Right lobe of liver (tissue), 6 donors: ENCODE measurements around the gene S100B. TPM values are rescaled to one million over a fixed set of nuclear protein-coding genes. Genes with fewer than 3 reads are reported as not detected.

ENCODE experiments used
- ATAC-seq, 4 donors: fragments of 200-7000 bp; cut with Tn5 transposase; one replicate each; pipeline ENCODE4 v1.9.1; 2020; ENCODE audit warnings: mild to moderate bottlenecking in 4 of 4, moderate library complexity in 4 of 4
- DNase-seq, 3 donors: peaks; one replicate each; pipeline ENCODE4 v3.0.0-alpha.2; 2020
- H3K27ac ChIP-seq, 3 donors: fragments of 200-600 bp; one replicate each; pipeline ENCODE4 v1.8.0; 2022
- H3K27me3 ChIP-seq, 2 donors: fragments of 200-600 bp; one replicate each; pipeline ENCODE4 v1.8.0; 2022
- H3K36me3 ChIP-seq, 4 donors: fragments of 200-600 bp; sonication (generic) in 1 of 4; one replicate each; pipeline versions ENCODE4 v1.5.1 to v1.8.0; 2017 to 2022; ENCODE audit warnings: control low read depth in 1 of 4
- H3K4me1 ChIP-seq, 4 donors: fragments of 200-600 bp; sonication (generic) in 1 of 4; one replicate each; pipeline versions ENCODE4 v1.5.1 to v1.8.0; 2017 to 2022; ENCODE audit warnings: control low read depth in 1 of 4
- H3K4me3 ChIP-seq, 3 donors: fragments of 200-600 bp; one replicate each; pipeline ENCODE4 v1.8.0; 2022
- H3K9me3 ChIP-seq, 4 donors: fragments of 200-600 bp; sonication (generic) in 1 of 4; one replicate each; pipeline versions ENCODE4 v1.5.1 to v1.8.0; 2017 to 2022; ENCODE audit warnings: control low read depth in 1 of 4
- POLR2A ChIP-seq: fragments of 450-650 bp; IDR thresholded peaks from one replicate; pipeline ENCODE4 v1.6.1; 2017; ENCODE audit warnings: antibody characterized with exemption, mild to moderate bottlenecking
- WGBS: methylation state at CpG from one replicate; pipeline ENCODE4 v1.1.6; 2018; ENCODE audit warnings: low coverage, low lambda C conversion rate; ENCODE audit not compliant: insufficient coverage; ENCODE audit errors: missing lambda C conversion rate; 5-methylcytosine and 5-hydroxymethylcytosine counted together
- intact Hi-C, 2 donors: fragments of 100-400 bp; cut with DNase I; formaldehyde crosslinking; loops; one replicate each; pipeline versions ENCODE4 v1.11.2 to v1.14.1; 2022
- total RNA-seq, 6 experiments: library from RNA; depleted of rRNA in 2 of 6; stranded (reverse); fragments of >200 nt in 2 of 6; fragmentation: NEBNext Ultra II Directional in 3 of 6; extraction: Animal tissue kit (Norgen Biotek cat#: 25700) in 3 of 6; gene quantifications; one replicate each; pipeline versions ENCODE4 v1.1.0 to v1.2.4, GENCODE V29; 2016 to 2023
- TF ChIP-seq, protein P1 (sequence below), 4 donors: fragments of 200-600 bp in 3 of 4; fragments of 450-650 bp in 1 of 4; IDR thresholded peaks; one replicate each; pipeline versions ENCODE4 v1.5.1 to v1.8.0; 2016 to 2022; ENCODE audit warnings: antibody characterized with exemption in 4 of 4, mild to moderate bottlenecking in 2 of 4
- donor health status: DM: no; HTN: yes; CAD: no.
- donor health status: DM: no; HTN: no; CAD: no.
- donor health status: DM: no; HTN: no; CAD: no.
- donor health status: DM: no; HTN: yes; CAD: no.
- donor health status: DM: no; HTN: yes; CAD: no.

Gene S100B
- total RNA-seq, 6 experiments from 2014 or later = 0.49 to 0.78 (median 0.62) TPM; not detected in 3

DNA sequence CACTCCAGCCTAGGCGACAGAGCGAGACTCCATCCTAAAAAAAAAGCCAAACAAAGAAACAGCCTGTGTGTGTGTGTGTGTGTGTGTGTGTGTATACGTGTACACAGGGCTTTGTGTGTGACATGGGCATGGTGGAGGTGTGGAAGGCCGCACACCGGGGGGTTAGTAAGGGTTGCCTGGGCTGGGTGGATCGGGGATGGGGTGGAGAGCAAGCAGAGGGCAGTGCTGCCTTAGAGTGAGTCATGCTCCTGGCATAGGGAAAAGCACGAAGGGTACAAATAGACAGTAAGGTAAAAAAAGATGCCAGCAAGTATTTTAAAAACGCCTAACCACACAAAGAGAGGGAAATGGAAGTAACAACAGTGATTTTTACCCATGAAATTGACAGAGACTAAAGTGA, 36.8 kb upstream of the S100B start:
- no peaks in the 10 kb centered on the region for H3K9me3 ChIP-seq
- no peak overlapping the region for H3K27ac ChIP-seq
- intact Hi-C loops = no loop called here
- no peak overlapping the region for H3K4me3 ChIP-seq
- H3K27me3 ChIP-seq = no peaks in the 10 kb centered on the region
- no peaks in the 10 kb centered on the region for H3K4me1 ChIP-seq
- ATAC-seq = peak in 1 of 4 donors; percentile 21
- TF ChIP-seq, protein P1, sequence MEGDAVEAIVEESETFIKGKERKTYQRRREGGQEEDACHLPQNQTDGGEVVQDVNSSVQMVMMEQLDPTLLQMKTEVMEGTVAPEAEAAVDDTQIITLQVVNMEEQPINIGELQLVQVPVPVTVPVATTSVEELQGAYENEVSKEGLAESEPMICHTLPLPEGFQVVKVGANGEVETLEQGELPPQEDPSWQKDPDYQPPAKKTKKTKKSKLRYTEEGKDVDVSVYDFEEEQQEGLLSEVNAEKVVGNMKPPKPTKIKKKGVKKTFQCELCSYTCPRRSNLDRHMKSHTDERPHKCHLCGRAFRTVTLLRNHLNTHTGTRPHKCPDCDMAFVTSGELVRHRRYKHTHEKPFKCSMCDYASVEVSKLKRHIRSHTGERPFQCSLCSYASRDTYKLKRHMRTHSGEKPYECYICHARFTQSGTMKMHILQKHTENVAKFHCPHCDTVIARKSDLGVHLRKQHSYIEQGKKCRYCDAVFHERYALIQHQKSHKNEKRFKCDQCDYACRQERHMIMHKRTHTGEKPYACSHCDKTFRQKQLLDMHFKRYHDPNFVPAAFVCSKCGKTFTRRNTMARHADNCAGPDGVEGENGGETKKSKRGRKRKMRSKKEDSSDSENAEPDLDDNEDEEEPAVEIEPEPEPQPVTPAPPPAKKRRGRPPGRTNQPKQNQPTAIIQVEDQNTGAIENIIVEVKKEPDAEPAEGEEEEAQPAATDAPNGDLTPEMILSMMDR (IDR thresholded peaks at IDR 0.05) = no peak
- no peak for TF ChIP-seq POLR2A
- H3K36me3 ChIP-seq = peaks cover 0 to 30% (median 7%) of the 10 kb centered on the region in 4 donors
- 75% methylated on average over 7 of the region's 8 CpGs for WGBS
- no peak for DNase-seq

DNA sequence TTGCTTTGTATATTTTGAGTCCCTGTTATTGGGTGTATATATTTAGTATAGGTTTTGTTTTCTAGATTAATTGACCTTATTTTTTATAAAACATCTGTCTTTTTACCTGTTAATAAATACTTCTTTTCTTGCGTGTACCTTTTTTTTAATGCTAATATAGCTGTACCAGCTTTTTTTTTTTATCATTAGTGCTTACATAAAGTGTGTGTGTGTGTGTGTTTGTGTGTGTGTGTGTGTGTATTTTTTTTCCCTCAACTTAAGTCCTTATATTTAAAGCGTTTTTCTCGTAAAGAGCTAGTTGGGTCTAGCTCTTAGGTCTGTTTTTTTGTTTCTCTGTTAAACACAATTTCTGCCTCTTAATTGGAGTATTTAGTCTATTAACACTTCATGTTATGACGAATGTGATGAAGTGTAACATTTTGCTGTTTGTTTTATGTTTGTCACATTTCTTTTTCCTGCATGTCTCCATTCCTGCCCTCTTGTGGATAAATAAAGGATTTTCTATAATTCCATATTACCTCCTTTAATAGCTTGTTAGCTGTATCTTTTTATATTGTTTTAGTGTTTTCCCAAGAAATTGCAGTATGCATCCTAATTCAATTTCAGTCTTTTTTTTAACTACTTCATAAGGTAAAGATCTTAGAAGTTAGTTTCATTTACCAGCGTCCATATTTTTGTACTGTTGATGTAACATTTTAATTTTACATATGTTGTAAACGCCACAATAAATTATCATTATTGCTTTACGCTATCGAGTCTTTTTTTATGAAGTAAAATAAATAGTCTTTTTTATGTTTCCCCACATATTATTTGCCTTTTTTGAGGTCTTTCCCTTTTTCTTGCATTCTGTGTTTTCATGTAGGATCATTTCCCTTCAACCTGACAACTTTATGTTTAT, 34.9 kb upstream of the S100B start:
- no peak for TF ChIP-seq POLR2A
- TF ChIP-seq, protein P1 (IDR thresholded peaks at IDR 0.05) = peak; percentile 35 to 47 (median 40)
- DNase-seq (no peak), ATAC-seq (no peak)
- WGBS = 83% methylated on average over 8 of the region's 8 CpGs
- H3K27me3 ChIP-seq = no peaks in the 10 kb centered on the region
- no peak overlapping the region for H3K27ac ChIP-seq
- H3K36me3 ChIP-seq = peaks cover 0 to 11% (median 2%) of the 10 kb centered on the region in 4 donors
- no peak overlapping the region for H3K4me3 ChIP-seq
- H3K4me1 ChIP-seq = no peaks in the 10 kb centered on the region
- H3K9me3 ChIP-seq = no peaks in the 10 kb centered on the region
- intact Hi-C loops = no loop called here

DNA sequence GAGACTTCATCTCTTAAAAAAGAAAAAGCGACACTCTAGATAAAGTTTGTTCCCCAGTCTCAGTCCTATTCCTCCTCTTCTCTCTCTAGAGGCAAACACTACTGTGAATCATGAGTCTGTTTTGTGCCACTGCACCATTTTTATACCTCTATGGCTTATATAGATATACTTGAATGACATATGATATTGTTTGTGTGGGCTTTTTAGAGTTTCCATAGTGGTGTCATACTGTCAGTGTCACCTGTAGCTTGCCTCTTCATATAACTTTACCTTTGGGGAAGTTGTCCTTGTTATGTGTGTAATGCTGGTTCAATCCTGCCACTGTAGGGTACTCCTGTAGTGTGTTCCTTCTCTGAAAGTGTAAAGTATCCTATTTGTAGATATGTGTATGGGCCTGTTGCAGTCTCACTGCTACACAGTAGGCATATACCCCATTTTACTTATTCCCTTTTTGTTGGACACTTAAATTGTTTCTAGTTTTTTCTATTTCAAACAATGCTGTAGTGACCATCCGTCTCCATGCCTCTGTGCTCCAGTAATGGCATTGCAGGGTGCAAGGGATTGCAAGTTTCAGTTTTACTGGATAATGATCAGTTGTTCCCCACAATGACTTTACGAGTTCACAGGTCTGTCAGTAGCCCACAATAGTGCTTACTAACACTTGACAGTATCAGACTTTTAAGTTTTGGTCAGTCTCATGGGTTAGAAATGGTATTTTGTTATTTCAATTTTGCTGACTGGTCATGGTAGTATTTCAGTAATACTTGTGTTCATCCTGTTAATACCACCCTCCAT, 33.3 kb upstream of the S100B start:
- Histone ChIP-seq H3K9me3 (no peaks in the 10 kb centered on the region), H3K27me3 (no peaks in the 10 kb centered on the region), H3K27ac (no peak overlapping the region), H3K4me3 (no peak overlapping the region), H3K4me1 (no peaks in the 10 kb centered on the region), H3K36me3 (peaks cover 0 to 4% (median 0%) of the 10 kb centered on the region in 4 donors)
- 60% methylated on average over 3 of the region's 3 CpGs for WGBS
- no peak for ATAC-seq
- intact Hi-C loops = no loop called here
- TF ChIP-seq, protein P1 (IDR thresholded peaks at IDR 0.05) = no peak
- no peak for TF ChIP-seq POLR2A
- no peak for DNase-seq

DNA sequence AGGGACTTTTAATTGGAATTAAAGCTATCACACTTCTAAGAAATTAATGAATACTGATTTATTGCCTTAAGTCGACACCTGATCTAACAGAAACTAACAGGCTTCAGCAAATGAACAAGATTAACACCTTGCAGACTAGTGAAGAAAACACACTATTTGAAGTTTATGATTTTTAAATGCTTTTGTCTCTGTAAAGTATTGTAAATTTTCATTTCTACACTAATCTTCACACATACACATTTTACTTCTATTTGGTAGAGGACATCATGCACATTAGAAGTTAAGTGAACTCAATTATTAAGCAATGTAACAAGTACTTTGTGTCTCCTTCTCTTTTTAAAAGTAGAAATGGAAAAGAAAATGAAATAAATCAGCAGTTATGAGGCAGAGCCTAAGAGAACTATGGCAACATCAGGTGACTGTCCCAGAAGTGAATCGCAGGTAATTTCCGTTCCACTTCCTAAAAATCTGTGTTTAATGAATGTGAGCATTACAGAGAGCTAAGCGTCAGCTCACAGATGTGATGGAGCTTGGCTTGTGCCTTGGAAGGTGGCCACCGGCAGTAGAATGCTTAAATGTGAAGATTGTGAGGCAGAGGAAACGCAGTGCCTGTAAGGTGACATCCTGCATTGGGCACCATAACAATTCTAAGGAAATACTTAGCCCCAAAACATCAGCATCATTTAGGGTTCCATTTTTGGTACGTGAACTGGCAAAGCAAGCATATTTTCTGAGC, 31.8 kb upstream of the S100B start:
- ATAC-seq (no peak), DNase-seq (no peak)
- Histone ChIP-seq H3K36me3 (peaks cover 0 to 4% (median 0%) of the 10 kb centered on the region in 4 donors), H3K27me3 (no peaks in the 10 kb centered on the region), H3K27ac (no peak overlapping the region), H3K4me3 (peak overlapping the region in 1 of 3 donors; percentile 94), H3K9me3 (no peaks in the 10 kb centered on the region), H3K4me1 (no peaks in the 10 kb centered on the region)
- TF ChIP-seq, protein P1 (IDR thresholded peaks at IDR 0.05) = no peak
- no peak for TF ChIP-seq POLR2A
- WGBS = 74% methylated on average over 7 of the region's 7 CpGs
- intact Hi-C loops = no loop called here
